Naive thymus-derived CD8-positive, alpha-beta T cell (primary cell): ENCODE measurements around the gene BCL11A. TPM values are rescaled to one million over a fixed set of nuclear protein-coding genes. Genes with fewer than 3 reads are reported as not detected.
"Not testable (repeated sequence)": the region's sequence is repeated elsewhere in the genome, so short reads cannot be mapped to it uniquely, and the experiment has no call there.

Experiments used
- ATAC-seq, 2 donors: fragments of 150-1000 bp; cut with Tn5 transposase in 1 of 2; sonication (Bioruptor Pico), chemical (Tn5 transposase) in 1 of 2; 1 replicate in 1 of 2; 2 replicates in 1 of 2; pipeline ENCODE4 v1.10.0; 2021; ENCODE audit warnings: mild to moderate bottlenecking in 2 of 2, moderate library complexity in 2 of 2
- POLR2A ChIA-PET: fragments of 350-600 bp; sonication (Branson Sonifier 250); formaldehyde crosslinking; loops from one replicate; lab custom pipeline; 2021; ENCODE audit warnings: antibody characterized with exemption; lab: Charles Lee
- DNase-seq, 10 donors: peaks; one replicate each; pipeline versions ENCODE4 v3.0.0 to v3.0.0-alpha.2; 2020 to 2022
- H3K27ac Mint-ChIP-seq, 10 donors: one replicate each; pipeline ENCODE4 v1.8.0; 2020 to 2022; ENCODE audit warnings: mild to moderate bottlenecking in 10 of 10, mixed read lengths in 10 of 10, moderate library complexity in 4 of 10, inconsistent platforms in 1 of 10
- H3K27me3 Mint-ChIP-seq, 5 donors: one replicate each; pipeline ENCODE4 v1.8.0; 2021 to 2022; ENCODE audit warnings: mixed read lengths in 5 of 5
- H3K36me3 Mint-ChIP-seq, 3 donors: one replicate each; pipeline ENCODE4 v1.8.0; 2020 to 2022; ENCODE audit warnings: mixed read lengths in 3 of 3, mild to moderate bottlenecking in 2 of 3, inconsistent platforms in 1 of 3
- H3K4me1 Mint-ChIP-seq, 4 donors: one replicate each; pipeline ENCODE4 v1.8.0; 2021 to 2022; ENCODE audit warnings: mixed read lengths in 4 of 4
- H3K4me3 Mint-ChIP-seq, 10 donors: one replicate each; pipeline ENCODE4 v1.8.0; 2020 to 2022; ENCODE audit warnings: mild to moderate bottlenecking in 10 of 10, mixed read lengths in 10 of 10, moderate library complexity in 6 of 10, inconsistent platforms in 1 of 10
- H3K9me3 Mint-ChIP-seq, 9 donors: one replicate each; pipeline ENCODE4 v1.8.0; 2020 to 2022; ENCODE audit warnings: mixed read lengths in 9 of 9, mild to moderate bottlenecking in 3 of 9, inconsistent platforms in 1 of 9, moderate library complexity in 1 of 9
- polyA plus RNA-seq, 3 donors: library from polyadenylated mRNA; unstranded; fragments of 300-500 nt; fragmentation: Illumina TruSeq; gene quantifications; one replicate each; pipeline ENCODE4 v1.2.3, GENCODE V29; 2021
- total RNA-seq, 8 experiments: library from RNA in 2 of 8; stranded (reverse) in 2 of 8; gene quantifications; one replicate each; pipeline ENCODE4 v1.2.3 and lab custom pipeline; 2021 to 2026

BCL11A gene
- total and polyA plus RNA-seq, 5 experiments from 2014 or later: 0.64 to 11.6 (median 1.4) TPM

GRCh38 chr2:60417210-60417609 lies 136.2 kb downstream of the BCL11A start:
- not testable (repeated sequence) for H3K36me3 Mint-ChIP-seq, H3K27ac Mint-ChIP-seq, H3K9me3 Mint-ChIP-seq, ATAC-seq, H3K4me3 Mint-ChIP-seq, DNase-seq
- POLR2A ChIA-PET: interaction anchor here (0.7 kb wide), 1 partner anchor 94 kb away, joined by 3 read pairs; no protein-coding TSS in a partner anchor
- H3K4me1 Mint-ChIP-seq: peaks cover 0 to 30% (median 0%) of the 10 kb centered on the region in 4 donors
- peaks cover 0 to 16% (median 6%) of the 10 kb centered on the region in 5 donors for H3K27me3 Mint-ChIP-seq

DNA sequence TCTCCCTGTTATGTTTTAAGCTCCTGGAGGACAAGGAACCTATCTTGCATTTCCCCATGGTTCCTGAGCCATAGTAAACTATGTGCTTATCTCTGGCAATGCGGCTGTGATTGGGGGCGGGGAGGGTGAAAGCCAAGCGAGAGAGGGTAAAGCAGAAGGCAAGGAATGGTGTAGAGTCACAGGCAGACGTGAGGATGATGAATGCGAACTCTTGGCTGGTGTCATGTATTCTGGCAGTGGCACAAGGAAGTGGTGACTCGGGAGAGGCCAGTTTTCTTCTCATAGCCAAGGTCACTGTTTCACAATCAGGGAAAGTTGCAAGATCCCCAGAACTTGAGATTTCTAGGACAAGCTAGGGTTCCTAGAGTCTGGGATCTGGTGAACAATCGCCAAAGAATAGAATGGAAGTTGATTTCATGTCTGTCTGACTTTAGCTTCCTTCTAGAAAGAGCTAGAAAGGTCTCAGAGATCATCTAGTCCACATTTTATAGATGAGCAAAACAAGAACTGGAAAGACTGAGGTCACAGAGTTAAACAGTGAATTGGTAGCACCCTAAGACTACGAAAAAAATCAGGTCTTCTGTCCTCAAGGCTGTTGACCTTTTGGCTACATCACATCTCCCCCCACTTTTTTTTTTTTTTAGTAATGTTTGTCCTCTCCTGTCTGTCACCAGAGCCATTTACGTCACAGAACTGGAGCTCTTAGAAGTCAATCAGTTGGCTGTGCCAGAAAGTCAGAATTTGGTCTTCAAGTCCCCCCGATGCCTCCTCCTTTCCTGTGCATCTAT lies 137.0 kb downstream of the BCL11A start:
- Mint-ChIP-seq H3K9me3 (peaks cover 0 to 4% (median 0%) of the 10 kb centered on the region in 9 donors), H3K4me1 (peaks cover 0 to 36% (median 0%) of the 10 kb centered on the region in 4 donors), H3K4me3 (no peak overlapping the region), H3K27me3 (peaks cover 0 to 16% (median 8%) of the 10 kb centered on the region in 5 donors), H3K36me3 (no peaks in the 10 kb centered on the region), H3K27ac (peak overlapping the region in 1 of 10 donors; percentile 67)
- ATAC-seq: no peak
- no peak for DNase-seq
- POLR2A ChIA-PET: interaction anchor here (0.7 kb wide), 1 partner anchor 94 kb away, joined by 3 read pairs; no protein-coding TSS in a partner anchor

DNA sequence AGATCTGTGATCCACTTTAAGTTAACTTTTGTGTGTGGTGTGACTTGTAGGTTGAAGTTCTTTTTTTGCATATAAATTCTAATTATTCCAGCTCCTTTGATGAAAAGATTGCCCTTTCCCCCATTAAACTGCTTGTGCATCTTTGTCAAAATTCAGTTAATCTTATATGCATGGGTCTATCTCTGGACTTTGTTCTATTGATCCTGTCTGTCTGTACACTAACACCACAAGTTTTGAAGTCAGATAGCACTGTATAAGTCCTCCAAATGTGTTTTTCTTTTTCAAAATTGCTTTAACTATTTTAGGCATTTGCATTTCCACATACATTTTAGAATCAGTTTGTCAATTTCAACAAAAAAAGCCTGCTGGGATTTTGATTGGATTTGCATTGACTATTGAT lies 137.6 kb downstream of the BCL11A start:
- POLR2A ChIA-PET: no interaction called here
- Mint-ChIP-seq H3K27me3 (peaks cover 0 to 16% (median 8%) of the 10 kb centered on the region in 5 donors), H3K4me1 (peaks cover 0 to 40% (median 1%) of the 10 kb centered on the region in 4 donors), H3K4me3 (no peak overlapping the region), H3K9me3 (peaks cover 0 to 4% (median 0%) of the 10 kb centered on the region in 9 donors), H3K27ac (peak overlapping the region in 1 of 10 donors; percentile 67), H3K36me3 (no peaks in the 10 kb centered on the region)
- DNase-seq: no peak
- no peak for ATAC-seq

- Mint-ChIP-seq H3K4me3 (no peak overlapping the region), H3K4me1 (peaks cover 0 to 48% (median 1%) of the 10 kb centered on the region in 4 donors)
- DNase-seq: no peak
These were observed 138.8 kb downstream of the BCL11A start for GRCh38 chr2:60414495-60415138.

GRCh38 chr2:60413814-60414168 lies 139.7 kb downstream of the BCL11A start:
- Mint-ChIP-seq H3K27ac (peak overlapping the region in 1 of 10 donors; percentile 1), H3K9me3 (peaks cover 0 to 4% (median 0%) of the 10 kb centered on the region in 9 donors), H3K27me3 (peaks cover 0 to 21% (median 2%) of the 10 kb centered on the region in 5 donors), H3K4me1 (peaks cover 0 to 54% (median 1%) of the 10 kb centered on the region in 4 donors), H3K36me3 (no peaks in the 10 kb centered on the region), H3K4me3 (no peak overlapping the region)
- DNase-seq (no peak), ATAC-seq (no peak)
- POLR2A ChIA-PET: interaction anchor here (0.8 kb wide), 1 partner anchor 13 kb away, joined by 3 read pairs; no protein-coding TSS in a partner anchor

More at GRCh38 chr2:60414495-60415138, 138.8 kb downstream of the BCL11A start:
- Mint-ChIP-seq H3K36me3 (no peaks in the 10 kb centered on the region), H3K9me3 (peaks cover 0 to 4% (median 0%) of the 10 kb centered on the region in 9 donors), H3K27ac (peak overlapping the region in 1 of 10 donors; percentile 1), H3K27me3 (peaks cover 0 to 21% (median 6%) of the 10 kb centered on the region in 5 donors)
- POLR2A ChIA-PET: no interaction called here
- ATAC-seq: no peak

DNA sequence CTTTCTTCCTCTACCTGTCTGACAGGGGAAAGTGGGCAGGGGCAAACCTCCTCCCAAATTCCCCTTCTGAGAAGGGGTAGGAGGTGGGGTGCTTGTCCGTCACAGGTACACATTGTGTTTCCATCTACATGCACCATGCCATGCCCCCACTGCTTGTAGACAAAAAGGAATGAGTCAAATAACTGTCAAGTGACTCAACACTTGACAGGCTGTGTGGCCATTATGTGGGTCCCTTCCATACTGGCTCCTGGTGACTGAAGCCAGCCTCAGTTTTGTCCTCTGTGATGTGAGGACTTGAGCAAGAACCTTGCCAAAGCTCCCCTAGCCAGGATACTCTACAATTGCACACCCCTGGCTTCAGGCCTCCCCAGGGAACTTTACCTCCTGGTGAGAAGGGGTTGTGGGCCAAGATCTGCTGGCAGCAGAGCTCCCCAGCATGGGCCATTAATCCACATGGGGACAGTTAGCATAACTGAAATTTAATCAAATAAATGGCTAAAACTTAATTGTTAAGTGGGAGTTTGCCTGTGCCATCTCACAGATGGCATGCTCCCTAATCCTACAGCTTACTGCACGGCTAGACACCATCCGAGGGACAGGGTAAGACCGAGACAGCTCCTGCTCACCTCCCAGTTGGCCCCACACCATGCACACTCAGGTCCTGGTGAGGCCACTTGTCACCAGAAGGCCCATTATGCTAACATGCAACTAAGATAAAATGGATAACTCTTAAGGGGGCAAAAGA lies 140.2 kb downstream of the BCL11A start:
- DNase-seq (no peak), ATAC-seq (no peak)
- H3K4me3 Mint-ChIP-seq: no peak overlapping the region
- H3K27ac Mint-ChIP-seq: peak overlapping the region in 1 of 10 donors; percentile 1
- POLR2A ChIA-PET: interaction anchor here (0.8 kb wide), 1 partner anchor 13 kb away, joined by 3 read pairs; no protein-coding TSS in a partner anchor
- peaks cover 0 to 58% (median 1%) of the 10 kb centered on the region in 4 donors for H3K4me1 Mint-ChIP-seq
- no peaks in the 10 kb centered on the region for H3K36me3 Mint-ChIP-seq
- peaks cover 0 to 4% (median 0%) of the 10 kb centered on the region in 9 donors for H3K9me3 Mint-ChIP-seq
- H3K27me3 Mint-ChIP-seq: peaks cover 0 to 18% (median 2%) of the 10 kb centered on the region in 5 donors

- Mint-ChIP-seq H3K4me1 (peaks cover 0 to 58% (median 1%) of the 10 kb centered on the region in 4 donors), H3K4me3 (no peak overlapping the region), H3K27me3 (peaks cover 0 to 17% (median 2%) of the 10 kb centered on the region in 5 donors), H3K27ac (no peak overlapping the region), H3K36me3 (no peaks in the 10 kb centered on the region), H3K9me3 (peaks cover 0 to 4% (median 0%) of the 10 kb centered on the region in 9 donors)
- POLR2A ChIA-PET: no interaction called here
- DNase-seq: no peak
- no peak for ATAC-seq
These were observed 140.8 kb downstream of the BCL11A start for GRCh38 chr2:60412620-60413019.

GRCh38 chr2:60412027-60412426 lies 141.4 kb downstream of the BCL11A start:
- Mint-ChIP-seq H3K9me3 (peaks cover 0 to 4% (median 0%) of the 10 kb centered on the region in 9 donors), H3K27me3 (peaks cover 0 to 23% (median 2%) of the 10 kb centered on the region in 5 donors)
- no peak for DNase-seq

GRCh38 chr2:60411295-60411694 lies 142.2 kb downstream of the BCL11A start:
- POLR2A ChIA-PET: no interaction called here
- Mint-ChIP-seq H3K9me3 (peaks cover 0 to 4% (median 0%) of the 10 kb centered on the region in 9 donors), H3K4me3 (peak overlapping the region in 1 of 10 donors; percentile 59), H3K4me1 (peaks cover 0 to 62% (median 1%) of the 10 kb centered on the region in 4 donors), H3K36me3 (no peaks in the 10 kb centered on the region), H3K27me3 (peaks cover 0 to 23% (median 2%) of the 10 kb centered on the region in 5 donors), H3K27ac (no peak overlapping the region)
- no peak for DNase-seq
- no peak for ATAC-seq

More at GRCh38 chr2:60412027-60412426, 141.4 kb downstream of the BCL11A start:
- no peak overlapping the region for H3K27ac Mint-ChIP-seq
- POLR2A ChIA-PET: no interaction called here
- H3K4me3 Mint-ChIP-seq: peak overlapping the region in 1 of 10 donors; percentile 59
- H3K36me3 Mint-ChIP-seq: no peaks in the 10 kb centered on the region
- H3K4me1 Mint-ChIP-seq: peaks cover 0 to 61% (median 1%) of the 10 kb centered on the region in 4 donors
- no peak for ATAC-seq

GRCh38 chr2:60410456-60411146 lies 142.9 kb downstream of the BCL11A start:
- POLR2A ChIA-PET: no interaction called here
- Mint-ChIP-seq H3K4me3 (peak overlapping the region in 1 of 10 donors; percentile 51), H3K9me3 (peaks cover 0 to 4% (median 0%) of the 10 kb centered on the region in 9 donors), H3K36me3 (no peaks in the 10 kb centered on the region), H3K27me3 (peaks cover 0 to 23% (median 2%) of the 10 kb centered on the region in 5 donors), H3K27ac (no peak overlapping the region), H3K4me1 (peaks cover 0 to 57% (median 1%) of the 10 kb centered on the region in 4 donors)
- ATAC-seq (no peak), DNase-seq (no peak)

GRCh38 chr2:60409531-60409871 lies 144.0 kb downstream of the BCL11A start:
- Mint-ChIP-seq H3K27ac (no peak overlapping the region), H3K27me3 (peaks cover 0 to 23% (median 3%) of the 10 kb centered on the region in 5 donors), H3K4me1 (peaks cover 0 to 57% (median 1%) of the 10 kb centered on the region in 4 donors), H3K9me3 (peaks cover 0 to 4% (median 0%) of the 10 kb centered on the region in 9 donors), H3K4me3 (no peak overlapping the region), H3K36me3 (no peaks in the 10 kb centered on the region)
- DNase-seq: no peak
- no peak for ATAC-seq
- POLR2A ChIA-PET: no interaction called here
